Left kidney (tissue), 2 donors: ENCODE data around the gene EDA. TPM values are rescaled to one million over a fixed set of nuclear protein-coding genes. Genes with fewer than 3 reads are reported as not detected.
"Not testable (repeated sequence)": the region's sequence is repeated elsewhere in the genome, so short reads cannot be mapped to it uniquely, and the experiment has no call there.

Experiments
- DNase-seq: peaks from one replicate; pipeline ENCODE4 v3.0.0-alpha.2; 2013
- polyA plus RNA-seq: library from polyadenylated mRNA; unstranded; fragments of 120-200 nt; gene quantifications from one replicate; pipeline ENCODE4 v1.2.1, GENCODE V29; 2013; ENCODE audit not compliant: insufficient read length

EDA gene
- polyA plus RNA-seq, 1 donor: 7.0 TPM

DNA sequence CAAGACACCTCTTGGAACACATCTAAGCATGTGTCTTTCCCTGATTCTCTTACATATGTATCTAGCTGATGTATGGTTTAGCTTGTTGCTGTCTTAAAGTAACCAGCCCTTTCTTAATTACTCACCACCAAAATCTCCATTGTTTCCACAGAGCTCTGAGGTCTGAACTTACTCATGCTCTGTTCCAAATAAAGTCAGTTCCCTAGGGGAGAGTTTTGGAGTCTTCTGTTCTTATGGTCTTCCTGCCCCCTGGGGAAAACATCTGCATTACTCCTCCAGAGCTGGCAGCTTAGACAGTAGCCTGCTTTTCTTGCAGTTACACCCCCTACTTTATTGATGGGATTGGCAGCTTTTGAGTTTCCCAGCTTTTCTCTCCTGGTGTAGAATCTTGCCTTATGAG lies 125.8 kb downstream of the EDA start:
- DNase-seq: no peak

DNA sequence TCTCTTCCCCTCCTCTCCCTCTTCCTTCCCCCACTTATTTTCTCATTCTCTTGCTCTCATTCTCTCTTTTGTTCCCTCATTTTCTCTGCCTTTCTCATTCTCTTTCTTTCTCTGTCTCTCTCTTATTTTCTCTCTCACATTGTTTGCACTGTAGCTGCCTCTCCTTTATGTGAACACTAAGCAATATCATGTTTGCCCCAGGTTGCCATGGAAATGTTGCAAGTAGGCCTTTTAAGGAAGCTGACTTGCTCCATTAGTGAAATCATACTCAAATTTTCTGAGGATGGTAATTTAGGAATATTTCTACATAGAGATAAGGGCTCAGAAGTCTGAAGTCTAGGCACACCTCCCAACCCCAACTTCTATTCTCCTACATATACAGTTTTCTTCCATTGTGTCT lies 130.1 kb downstream of the EDA start:
- no peak for DNase-seq

DNA sequence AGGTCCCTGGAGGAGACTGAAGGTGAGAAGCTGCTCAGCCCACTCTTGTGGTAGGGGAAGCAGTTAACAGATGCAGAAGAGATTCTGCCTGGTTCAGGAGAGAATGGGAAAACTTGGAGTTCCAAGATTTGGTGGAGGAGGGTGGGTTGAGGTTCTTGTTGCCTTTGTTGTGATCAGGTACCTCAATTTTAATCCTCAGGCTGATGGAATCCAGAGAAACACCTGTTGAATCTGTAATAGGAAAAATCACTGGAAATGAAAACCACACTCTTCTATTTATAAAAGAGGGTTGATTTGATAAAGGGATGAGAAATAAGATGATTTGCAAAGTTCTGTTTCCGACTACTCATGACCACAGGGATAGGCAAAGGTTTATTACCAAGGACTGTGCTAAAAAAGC lies 132.1 kb downstream of the EDA start:
- no peak for DNase-seq

DNA sequence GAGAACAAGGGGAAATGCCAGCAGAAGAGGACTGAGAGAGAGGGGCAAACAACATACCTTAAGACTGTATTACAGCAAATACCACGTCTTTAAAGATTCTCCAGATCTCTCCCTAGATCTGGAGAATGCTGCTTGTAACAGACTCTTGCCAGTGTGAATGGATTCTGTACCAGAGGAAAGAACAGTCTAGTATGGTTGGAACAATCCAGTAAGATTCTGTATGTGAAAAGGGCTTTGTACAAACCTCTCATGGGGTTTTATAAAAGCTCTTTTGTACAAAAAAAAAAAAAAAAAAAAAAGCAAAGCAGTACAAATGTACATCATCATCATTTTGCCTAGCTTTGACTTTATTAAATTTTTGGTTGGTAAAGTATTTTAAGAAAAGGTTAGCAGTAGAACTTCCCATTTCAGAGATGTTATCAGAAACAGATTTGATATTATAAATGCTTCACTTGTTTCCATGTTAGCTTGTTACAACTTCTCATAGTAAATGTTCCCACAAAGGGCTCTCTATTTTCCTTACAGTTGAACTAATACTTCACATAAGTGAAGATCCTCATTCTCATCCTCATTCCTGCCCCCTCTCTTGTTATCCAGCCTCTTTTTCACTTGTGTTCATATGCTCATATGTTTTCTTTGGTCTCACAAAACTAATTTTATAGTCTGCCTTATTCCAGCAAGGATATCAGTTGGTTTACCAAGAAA lies 144.2 kb downstream of the EDA start:
- DNase-seq: no peak

DNA sequence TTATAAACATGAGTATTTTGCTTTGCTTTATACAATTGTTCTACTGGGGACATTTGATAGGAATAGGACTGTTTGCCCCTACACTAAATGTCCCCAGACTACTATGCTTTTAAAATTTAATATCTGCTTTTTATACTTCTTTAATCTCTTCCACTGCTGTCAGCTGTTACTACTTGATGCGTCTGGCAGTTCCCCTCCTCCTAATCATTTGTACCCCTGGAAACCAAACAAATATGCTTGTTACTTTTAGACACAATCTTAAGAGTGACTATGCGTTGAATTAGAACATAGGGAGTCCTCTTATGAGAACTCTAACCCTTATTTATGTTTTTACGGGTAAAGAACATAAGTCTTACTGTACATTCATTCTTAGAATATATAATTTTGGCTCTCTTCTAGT lies 145.7 kb downstream of the EDA start:
- DNase-seq: no peak

- no peak for DNase-seq
Observed at GRCh38 chrX:69762340-69762739, 146.4 kb downstream of the EDA start.

- DNase-seq: no peak
Observed at GRCh38 chrX:69793260-69793935, 177.5 kb downstream of the EDA start.

DNA sequence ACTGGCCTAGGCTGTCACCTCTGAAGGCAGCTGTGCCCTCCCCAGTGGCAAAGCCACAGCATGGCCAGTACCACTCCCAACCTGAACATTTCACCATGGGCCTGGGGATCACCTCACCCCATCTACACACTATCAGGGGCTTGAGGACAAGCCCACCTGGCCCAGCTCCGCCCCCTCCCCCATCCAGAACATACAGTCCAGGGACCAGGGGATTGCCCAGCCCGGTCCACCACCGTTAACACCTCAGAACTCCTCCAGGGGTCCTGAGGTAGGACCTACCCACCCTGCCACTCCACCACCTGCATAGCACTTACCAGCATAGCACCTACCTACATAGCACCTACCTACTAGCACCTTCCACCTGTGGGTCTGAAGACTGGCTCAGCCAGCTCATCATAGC lies 179.8 kb downstream of the EDA start:
- DNase-seq: no peak

GRCh38 chrX:69807400-69807799 lies 191.5 kb downstream of the EDA start:
- no peak for DNase-seq

- DNase-seq: no peak
Observed at GRCh38 chrX:69808375-69808774, 192.5 kb downstream of the EDA start.

- DNase-seq: peak; percentile 3
Observed at GRCh38 chrX:69813677-69814076, 197.8 kb downstream of the EDA start.

DNA sequence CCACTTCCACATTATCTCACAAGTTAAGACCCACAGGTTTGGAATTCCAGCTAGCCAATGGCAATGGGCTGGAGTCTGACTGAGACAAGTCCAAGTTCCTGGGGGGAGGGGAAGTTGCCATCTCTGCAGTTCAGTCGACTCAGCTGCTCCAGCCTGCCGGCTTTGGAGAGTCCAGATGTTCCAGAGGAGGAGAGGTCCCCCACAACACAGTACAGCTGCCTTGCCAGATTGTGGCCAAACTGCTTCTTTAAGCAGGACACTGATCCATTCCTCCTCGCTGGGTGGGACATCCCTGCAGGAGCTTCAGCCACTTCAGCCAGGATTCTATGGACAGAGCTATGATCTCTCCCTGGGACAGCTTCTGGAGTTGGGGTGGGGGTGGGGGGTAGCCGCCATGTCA lies 199.2 kb downstream of the EDA start:
- DNase-seq: no peak

DNA sequence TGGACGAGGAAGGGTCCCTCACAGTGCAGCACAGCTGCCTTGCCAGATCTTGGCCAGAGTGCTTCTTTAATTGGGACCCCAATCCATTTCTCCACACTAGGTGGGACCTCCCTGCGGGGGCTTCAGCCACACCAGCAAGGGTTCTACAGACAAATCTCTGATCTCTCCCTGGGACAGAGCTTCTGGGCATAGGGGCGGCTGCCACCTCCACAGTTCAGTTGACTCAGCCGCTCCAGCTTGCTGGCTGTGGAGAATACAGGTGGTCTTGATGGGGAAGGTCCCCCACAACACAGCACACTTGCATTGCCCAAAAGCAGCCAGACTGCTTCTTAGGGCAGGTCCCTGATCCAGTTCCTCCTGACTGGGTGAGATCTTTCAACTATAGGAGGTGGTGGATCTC lies 199.6 kb downstream of the EDA start:
- DNase-seq: no peak

DNA sequence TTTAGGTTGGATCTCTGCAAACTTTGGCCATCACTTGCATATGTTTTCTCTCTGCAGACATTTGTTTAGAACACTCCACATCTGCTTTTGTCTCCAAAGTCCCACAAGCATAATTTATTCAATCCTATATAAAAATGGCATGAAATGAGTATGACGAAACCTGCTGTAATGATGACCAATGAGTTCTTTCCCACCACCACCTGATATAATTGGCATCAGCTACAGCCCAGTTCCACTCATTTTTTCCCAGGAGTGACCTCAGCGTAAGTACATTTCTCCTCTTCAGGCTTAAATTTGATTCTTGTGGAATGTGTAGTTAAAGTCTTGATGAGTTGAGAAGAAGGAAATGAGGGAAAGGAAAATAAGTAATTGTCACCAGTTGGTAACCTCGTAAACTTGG lies 228.7 kb downstream of the EDA start:
- DNase-seq: no peak

DNA sequence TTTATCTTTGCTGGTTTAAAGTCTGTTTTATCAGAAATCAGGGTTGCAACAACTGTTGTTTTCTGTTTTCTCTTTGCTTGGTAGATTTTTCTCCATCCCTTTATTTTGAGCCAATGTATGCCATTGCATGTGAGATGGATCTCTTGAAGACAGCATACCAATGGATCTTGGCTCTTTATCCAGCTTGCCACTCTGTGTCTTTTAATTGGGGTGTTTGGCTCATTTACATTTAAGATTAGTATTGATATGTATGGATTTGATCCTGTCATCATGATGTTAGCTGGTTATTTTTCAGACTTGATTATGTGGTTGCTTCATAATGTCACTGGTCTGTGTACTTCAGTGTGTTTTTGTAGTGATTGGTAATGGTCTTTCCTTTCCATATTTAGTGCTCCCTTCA lies 244.1 kb downstream of the EDA start:
- not testable (repeated sequence) for DNase-seq

- no peak for DNase-seq
Observed at GRCh38 chrX:69876221-69876620, 260.3 kb downstream of the EDA start.

GRCh38 chrX:69884210-69884609 lies 268.3 kb downstream of the EDA start:
- no peak for DNase-seq

DNA sequence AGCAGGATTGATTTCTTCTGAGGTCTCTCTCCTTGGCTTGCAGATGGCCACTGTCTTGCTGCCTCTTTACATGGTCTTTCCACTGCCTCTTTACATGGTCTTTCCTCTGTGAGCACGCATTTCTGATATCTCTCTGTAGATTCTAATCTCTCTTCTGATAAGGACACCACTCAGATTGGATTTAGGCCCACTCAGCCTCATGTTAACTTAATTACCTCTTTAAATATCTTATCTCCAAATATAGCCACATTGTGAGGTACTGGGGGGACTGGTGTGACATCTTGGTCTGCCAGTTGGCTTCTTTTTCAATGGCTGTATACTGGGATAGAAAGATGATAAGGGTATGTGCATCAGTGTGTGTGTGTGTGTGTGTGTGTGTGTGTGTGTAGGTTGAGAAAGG lies 280.1 kb downstream of the EDA start:
- DNase-seq: no peak

DNA sequence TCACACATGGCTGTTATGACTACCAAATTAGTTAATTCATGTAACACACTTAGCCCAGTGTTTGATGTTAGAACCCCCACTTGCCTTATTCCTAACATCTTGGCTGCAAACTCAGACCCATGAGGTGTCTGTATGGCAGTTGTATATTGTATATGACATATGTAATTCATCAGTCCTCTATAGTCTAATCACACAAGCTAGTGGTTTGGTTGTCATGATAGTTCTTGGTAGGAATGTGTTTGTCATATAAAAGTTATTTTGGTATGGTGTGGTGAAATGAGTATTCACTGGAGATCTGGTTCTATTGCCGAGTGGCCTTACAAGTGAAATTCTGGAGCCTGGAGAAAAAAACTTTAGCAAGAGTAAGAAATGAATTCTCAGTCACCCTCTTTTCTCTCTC lies 284.6 kb downstream of the EDA start:
- no peak for DNase-seq

DNA sequence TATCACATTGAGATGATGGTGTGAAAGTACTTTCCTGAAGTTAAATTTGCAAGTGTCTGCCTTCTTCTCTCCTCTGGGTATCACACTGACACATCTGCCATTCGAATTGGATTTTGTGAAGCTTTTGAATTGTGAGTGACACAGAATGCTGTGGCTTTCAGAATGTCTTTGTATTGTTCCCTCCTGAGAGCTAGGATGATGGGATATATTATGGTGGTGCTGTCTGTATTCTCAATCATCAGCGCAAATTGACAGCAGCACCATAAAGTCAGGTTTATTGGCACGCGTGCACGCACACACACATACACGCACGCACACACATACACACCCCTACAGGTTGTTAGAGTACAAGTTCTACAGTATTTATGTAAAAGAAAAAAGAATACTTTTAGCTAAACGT lies 290.5 kb downstream of the EDA start:
- no peak for DNase-seq

GRCh38 chrX:69914781-69915180 lies 298.9 kb downstream of the EDA start:
- no peak for DNase-seq

DNA sequence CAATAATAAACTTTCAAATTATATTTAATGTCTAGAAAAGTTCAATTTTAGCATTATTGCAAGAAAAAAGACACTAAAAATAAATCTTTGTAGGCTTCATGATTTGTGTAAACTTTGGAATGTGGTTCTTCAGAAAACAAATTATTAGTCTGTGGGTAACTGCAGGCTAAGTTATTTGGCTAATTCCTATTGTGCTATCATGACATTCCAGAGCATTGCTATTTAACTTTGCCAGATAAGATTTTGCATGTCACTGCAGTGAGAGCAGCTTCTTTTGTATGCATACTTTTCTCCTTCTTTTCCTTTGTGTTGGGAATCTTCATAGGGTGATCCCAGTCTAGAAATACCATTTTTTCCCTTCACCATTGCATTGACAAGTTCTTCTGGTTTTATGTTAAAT lies 303.8 kb downstream of the EDA start:
- DNase-seq: no peak

DNA sequence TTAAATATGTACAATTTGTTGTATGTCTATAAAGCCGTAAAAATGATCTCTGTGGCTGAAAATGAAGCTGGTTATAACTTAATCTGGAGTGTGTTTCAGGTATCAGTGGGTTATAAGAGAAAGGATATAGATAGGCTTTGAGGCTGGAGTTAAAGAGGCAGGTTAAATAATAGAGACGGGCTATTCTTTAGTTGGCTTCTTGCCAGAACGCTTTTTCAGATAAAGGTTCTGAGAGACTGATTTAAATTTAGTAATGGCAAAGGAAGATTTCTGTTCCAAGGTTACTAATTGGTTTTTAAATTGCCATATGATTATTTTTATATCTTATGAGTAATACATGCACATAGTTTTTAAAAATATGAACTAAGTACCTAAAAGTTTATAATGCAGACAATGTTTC lies 316.4 kb downstream of the EDA start:
- no peak for DNase-seq

- DNase-seq: no peak
Observed at GRCh38 chrX:69948276-69948797, 332.4 kb downstream of the EDA start.
